NCI-H2227 (cell line): ENCODE data around the gene PARD3B.
A peak's percentile ranks its signal among the peaks of the same experiment; 100 is the strongest.

Experiments
- DNase-seq: peaks from one replicate; lab custom pipeline; 2025; ENCODE audit not compliant: unreplicated experiment; lab: John Stamatoyannopoulos, UW

Gene PARD3B

DNA sequence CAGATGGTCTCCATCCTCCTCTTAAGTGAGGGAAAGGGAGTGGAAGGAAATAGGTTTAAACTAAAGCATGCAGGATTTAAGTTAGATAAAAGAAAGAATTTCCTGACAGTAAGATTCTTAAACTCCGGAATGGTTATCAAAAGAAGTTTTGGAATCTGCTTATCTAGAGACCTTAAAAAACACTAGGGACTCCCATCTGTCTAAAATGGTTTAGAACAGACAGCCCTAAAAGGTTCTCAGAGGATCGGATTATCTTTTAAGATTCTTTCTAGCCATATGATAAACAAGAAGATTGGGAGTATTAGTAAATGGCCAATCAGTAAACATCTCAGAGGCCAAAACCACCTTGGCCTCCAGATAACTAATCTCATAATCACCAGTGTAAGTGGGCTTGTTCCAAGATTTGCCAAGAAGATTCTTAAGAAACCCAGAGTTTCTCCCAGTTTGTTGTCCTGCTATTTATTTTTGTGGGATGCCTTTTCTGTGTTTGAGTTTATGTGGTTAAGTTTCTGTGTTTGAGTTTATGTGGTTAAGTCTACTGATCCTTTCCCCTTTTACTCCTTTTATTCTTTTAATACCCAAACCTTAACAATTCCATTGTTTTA, 822.2 kb downstream of the PARD3B start:
- no peak for DNase-seq

DNA sequence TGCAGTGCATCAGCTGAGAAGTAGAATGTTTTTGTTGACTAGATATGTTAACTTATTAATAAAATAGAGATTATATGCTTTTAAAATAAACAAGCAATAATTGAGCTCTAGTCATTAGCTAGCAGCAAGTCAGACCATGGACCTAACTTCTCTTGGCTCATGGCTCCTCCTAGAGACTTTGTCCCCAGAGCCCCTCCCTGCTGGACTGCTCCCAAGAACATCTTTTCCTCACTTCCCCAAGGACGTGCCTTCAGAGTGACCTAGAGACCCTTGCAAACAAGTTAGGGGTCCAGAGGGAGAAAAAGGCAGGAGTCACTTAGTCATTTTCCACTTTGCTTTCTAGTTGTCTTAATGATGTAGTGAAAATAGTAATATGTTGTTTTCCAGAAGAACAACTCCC, 824.5 kb downstream of the PARD3B start:
- DNase-seq = no peak

DNA sequence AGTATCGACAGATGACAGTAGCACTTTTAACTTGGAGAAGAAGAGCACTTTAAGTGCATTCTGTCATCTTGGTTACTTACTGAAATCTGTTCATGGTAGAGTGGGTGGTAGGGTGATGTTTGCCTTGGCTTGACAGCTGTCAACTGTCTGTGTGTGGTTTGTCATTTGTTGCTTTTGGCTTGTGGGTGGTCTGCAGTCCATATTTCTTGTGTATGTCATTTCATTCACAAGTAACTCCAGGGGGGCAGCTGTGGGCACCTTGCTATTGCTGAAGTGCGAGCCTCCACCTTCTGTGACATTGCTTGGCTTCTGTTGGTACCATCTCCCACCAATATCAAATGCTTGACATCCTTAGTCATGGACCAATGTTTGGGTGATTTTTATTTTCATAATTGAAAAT, 825.5 kb downstream of the PARD3B start:
- DNase-seq = no peak

DNA sequence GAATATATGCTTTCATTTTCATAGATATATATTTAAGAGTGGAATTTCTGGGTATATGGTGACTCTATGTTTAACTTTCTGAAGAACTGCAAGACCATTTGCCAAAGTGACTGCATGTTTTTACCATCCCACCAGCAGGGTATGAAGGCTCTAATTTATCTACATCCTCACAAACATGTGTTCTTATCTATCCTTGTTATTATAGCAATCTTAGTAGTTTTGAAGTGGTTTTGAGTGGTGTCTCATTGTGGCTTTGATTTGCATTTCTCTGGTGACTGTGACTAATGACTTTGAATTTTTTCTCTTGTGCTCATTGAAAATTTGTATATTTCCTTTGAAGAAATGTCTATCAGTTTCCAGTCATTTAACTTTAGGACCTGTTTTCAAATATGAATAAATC, 826.9 kb downstream of the PARD3B start:
- DNase-seq = no peak

DNA sequence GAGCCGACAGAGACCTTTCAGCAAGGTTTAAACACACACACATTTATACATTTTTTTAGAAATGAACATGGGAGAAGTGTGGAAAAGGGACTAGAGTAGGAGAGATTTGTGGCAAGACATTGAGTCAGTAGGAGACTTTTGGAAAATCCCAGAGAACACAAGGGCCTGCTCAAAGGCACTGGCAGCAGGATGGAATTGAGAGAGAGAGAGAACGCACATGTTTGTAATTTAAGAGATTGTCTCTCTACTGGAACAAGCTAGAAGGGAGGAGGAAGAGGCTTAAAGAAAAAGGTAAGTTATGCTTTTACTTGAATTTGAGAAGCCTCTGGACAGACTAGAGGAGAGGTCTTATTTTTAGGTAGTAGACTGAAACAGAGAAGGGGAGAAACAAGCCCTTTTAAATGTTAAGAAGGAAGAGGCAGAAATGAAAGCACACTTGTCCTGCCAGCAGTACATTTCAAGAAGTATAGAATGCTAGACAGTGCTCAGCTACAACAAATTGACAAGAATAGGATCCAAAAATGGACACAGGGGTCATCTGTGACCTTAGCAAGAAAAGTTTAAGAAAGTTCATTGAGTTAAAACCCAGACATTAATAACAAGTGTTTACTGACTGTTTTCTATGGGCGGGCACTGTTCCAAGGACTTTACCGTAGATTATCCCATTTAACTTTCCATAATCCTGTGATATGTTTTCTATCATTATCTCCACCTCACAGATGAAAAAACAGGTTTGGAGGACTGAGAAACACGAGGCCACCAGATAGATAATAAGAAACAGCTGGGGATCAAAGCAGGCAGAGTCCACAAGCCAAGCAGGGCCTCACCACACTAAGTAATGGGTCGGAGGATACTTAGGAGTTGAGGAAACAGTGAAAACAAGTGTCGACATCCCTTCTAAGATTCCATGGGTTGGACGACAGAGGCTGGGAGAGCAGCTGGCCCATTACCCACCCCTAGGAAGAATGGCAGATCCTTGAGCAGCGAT, 830.5 kb downstream of the PARD3B start:
- DNase-seq = no peak

DNA sequence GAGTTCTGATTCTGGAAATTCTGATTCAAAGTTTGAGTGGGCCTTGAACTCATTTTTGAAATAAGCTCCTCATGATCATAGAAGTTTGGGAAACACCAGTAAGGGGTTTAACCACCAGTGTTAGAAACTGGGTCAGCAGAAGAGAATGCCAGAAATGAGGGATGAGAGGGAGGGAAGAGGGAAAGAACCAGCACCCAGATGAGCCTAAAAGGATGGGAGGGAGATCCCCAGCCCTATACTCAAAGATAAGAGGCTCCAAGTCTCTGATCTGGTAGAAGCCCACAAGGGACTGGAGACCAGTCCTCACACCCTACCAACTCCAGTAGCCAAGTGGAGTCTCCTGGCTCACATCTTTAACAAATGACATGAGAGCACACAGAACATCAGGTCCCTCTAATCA, 832.0 kb downstream of the PARD3B start:
- no peak for DNase-seq

DNA sequence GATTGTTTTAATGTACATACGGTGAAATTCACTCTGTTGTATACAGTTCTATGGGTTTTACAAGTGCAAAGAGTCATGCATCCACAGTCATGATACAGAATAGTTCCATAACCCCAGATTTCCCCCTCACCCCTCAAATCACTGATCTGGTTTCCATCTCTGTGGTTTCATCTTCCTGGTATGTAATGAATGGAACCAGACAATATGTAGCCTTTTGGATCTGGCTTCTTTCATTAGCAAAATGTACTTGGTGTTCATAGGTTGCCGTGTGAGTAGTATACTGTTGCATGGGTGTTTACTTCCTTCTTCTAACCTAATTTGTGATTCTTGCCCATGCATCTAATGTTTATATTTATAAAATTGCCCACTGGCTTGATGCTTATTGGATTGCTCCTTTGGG, 838.3 kb downstream of the PARD3B start:
- DNase-seq = no peak

DNA sequence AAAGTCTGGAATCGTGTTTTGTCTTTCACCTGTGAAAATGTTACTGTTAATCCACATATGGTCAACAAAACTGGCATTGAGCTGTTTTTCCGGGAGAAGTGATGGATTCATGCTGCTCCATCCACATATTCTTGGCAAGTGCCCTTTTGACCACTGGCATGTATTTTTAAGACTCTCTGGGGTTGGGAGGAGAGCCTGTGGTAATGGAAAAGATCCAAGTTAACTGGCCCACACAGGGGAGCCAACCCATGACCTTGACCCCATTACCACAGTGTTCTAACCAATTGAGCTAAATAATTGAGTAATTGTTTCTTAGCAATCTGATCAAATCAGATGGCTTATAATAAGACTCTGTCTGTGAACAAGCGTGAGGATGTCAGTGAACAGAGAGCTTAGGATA, 840.8 kb downstream of the PARD3B start:
- no peak for DNase-seq

DNA sequence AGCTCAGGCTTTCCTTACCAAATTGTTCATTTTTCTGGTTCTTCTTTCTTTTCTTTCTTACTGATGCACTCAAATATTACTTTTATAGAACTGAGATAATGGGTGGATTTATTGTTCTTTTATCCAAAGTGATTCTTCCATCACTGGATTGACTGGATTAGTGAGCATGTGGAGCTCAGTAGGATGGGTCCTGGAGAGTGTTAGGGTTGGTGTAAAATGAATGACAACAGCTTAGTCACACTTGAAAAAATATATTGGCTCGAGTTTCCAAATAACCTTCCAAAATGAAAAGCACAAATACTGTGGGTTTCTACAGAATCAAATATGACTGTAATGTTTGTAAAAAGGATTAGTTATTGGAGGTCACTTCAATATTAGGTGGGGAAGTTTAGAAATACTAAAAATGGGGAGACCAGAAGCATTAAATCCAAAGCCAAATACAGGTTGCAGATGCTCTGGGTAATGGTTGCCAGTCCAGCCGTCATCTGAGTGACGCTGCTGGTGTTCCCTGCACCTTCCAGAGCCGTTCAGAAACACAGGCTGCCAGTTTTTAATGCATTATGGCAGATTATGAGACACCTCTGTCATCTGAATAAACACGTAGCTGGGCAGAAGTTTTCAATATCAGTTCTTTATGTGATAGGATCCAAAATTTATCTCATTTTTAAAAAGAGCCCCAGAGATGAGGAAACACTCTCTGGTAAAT, 842.2 kb downstream of the PARD3B start:
- DNase-seq = peak; percentile 60

DNA sequence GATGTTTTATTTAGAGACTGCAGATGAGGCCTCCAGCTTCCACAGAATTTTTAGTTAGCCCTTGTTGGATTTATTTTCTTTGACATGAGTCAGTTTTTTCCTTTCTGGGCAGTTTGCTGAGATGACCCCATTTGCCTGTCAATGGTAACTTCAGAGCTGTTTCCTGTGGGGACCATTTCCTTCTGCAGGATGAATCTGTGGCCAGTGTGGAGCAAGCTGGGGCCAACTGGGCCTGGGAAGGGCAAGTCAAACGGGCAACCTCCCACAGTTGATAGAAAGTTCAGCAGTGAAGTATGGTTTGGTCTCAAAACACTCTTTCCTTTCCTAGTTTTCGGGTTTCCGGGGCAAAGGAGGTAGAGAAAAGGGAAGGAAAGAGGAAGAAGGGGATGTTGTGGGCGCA, 845.6 kb downstream of the PARD3B start:
- no peak for DNase-seq

DNA sequence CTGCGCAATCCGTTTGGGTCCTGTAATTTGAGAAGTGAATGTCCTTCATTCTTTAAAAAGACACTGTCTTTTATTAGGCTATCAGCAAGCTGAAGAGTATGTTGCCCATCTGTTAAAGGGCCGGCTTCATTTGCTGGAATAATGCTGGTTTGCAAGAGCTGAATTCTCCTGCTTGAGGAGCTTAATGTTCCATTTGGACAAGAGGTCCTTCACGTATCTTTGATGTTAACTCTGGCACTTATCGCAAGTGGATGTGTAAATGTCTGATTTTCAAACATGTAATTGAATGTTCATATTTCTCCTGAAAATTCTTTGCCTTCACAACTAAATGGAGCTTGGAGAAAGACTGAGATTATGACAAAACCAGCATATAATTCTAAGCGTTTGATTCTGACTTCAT, 856.2 kb downstream of the PARD3B start:
- DNase-seq = peak; percentile 81

DNA sequence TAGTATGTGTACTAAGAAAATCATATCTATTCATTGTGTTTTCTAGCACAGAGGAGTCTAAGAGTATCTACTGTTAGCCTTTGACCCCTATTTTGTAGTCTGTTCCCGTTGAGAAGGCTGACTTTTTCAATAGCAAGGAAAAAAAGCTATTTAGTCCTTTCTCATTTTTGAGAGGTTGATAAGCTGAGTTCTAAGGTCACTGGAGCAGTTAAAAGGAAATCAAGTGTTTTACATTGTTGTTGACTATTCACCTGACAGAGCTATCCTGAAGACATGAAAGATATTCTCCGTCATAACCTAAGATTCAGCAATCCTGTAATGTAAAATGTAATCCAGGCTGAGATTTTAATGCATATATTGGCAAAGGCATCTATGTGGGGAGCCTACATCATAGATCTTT, 856.7 kb downstream of the PARD3B start:
- DNase-seq = peak; percentile 74

DNA sequence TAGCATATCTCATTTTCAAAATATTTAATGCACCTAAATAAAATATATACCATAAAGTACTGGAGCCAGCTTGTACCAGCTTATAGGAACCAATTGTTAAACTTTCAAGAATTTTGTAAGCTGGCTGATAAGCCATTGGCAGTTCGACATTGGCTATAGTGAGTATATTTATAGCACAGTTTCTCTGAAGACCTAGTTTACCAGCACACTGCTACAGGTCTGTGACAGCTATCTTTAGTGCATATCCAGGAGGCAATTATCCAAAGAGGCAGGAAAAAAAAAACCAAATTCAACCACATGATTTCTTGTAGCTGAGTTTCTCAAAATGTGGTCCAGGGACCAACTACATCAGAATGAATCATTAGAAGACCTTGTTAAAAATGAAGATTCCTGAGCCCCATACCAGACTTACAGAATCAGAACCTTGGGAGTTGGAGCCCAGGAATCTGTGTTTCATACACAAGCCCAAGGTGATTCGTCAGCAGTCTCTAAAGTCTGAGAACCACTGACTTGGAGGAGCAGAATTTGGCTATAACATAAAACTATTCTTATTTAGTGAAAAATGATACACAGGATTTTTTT, 858.1 kb downstream of the PARD3B start:
- no peak for DNase-seq

DNA sequence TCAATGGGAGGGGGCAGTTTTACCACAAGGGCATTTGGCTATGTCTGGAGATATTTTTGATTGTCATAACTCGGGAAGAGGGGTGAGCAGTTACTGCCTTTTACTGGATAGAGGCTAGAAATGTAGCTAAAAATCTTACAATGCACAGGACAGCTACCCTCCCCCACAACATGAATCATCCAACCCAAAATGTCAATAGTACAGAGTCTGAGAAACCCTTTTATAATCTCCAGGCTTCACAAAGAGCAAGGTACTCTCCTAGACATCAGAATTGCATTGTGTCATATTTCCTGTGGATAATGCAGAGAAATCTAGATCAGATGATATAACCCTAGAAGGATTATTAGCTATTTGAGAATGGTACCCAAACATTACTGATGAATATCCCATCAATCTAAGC, 859.9 kb downstream of the PARD3B start:
- DNase-seq = no peak

DNA sequence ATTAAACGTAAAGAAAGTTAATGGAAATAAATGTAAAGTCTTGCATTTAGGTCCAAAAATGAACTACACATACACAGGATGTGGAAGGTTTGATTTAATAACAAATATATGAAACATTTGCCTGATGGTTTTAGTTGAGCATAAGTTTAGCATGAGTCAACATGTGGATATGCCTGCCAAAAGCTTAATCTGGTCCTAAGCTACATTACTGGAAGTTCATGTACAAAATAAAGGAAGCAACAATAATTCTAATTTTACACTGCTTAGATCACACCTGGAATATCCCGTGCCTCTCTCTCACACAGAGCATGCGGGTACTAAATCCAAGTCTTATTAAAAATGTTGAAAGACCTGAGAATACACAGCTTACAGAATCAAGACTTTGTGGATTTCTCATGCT, 860.5 kb downstream of the PARD3B start:
- no peak for DNase-seq

DNA sequence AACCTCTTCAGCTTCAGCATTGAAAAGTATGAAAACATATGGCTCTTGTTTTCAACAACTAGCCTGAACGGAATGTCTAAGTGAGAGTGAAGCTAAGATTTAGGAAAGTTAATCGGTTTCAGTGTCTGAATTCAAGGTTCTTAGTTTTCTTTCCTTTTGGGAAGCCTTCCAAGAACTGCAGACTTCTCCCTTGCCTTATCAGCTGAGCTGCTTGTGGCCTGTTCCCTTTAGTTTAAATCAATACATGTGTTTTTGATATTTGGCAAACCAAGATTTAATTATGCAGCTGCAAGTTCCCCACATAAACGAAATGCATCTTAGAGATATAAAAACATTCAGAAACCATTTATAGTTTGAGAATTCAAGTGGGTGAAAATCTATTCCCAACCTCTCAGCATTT, 862.7 kb downstream of the PARD3B start:
- no peak for DNase-seq

DNA sequence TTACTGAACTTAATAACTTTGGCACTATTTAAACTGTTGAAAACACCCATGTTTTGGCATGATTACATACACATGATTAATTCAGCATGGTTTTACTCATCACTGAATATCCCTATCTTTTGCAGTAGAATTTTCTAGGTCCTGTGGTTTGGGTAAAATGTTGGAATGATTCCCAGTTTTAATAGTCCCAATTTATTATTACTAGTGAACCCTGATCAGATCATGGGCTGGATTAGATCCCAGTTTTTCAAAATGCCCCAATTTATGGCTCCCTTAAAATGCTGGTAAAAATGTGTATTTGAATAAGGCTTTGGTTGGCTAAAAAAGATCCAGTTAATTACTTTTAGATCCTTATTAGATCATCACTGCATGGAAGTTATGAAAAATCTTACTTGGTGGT, 863.4 kb downstream of the PARD3B start:
- no peak for DNase-seq

DNA sequence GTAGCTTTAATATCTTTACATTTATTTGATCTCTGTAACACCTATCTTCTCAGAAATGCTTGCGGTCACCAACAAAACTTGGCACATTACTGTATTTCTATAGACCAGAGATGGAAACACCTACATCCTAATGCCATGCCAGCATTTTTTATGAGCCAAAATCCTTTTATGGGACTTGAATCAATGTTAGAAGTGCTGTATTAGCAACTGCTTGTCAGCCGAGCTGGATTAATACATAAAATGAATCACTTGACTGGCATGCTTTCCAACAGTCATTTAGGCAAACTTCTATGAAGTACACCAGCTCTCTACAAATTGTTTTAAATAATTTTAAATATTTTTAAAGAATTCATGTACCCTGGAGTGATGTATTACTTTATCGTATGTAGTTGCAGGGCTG, 864.1 kb downstream of the PARD3B start:
- no peak for DNase-seq

DNA sequence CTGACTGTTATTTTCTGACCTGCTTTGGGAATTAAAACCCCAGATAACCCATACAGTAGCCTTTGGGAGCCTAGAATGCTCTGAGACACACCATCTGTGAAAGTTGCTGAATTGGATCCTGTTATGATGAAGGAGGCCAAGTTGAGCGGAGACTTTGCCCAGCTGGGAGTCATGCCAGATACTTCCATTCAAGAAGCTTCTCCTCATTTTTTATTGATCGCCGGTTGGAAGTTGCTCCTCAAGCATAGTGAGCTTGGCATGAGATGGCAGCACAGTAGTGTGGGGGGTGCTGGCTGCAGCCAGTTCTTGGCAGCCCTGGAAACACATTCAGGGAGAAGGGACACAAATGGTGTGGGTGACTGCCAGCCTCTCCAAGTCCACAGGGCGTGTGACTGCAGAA, 866.3 kb downstream of the PARD3B start:
- no peak for DNase-seq

DNA sequence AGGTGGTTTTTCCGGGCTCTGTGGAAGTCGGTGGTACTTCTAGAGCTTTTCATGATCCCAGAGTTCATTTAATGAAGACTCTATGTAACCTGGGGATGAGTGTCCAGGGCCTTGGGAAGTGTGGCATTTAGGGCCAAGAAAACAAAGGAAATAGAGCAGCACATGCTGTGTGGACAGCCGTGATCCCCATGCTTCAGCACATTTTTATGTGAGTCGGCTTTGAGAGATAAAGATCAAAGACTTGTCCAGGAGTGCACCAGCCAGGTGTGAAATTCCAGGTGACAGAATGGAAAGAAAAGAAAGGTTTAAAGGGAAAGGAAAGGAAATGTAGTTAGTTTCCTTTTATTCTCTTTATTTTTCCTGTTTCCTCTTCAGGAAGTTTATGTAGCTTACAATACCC, 879.1 kb downstream of the PARD3B start:
- DNase-seq = no peak

DNA sequence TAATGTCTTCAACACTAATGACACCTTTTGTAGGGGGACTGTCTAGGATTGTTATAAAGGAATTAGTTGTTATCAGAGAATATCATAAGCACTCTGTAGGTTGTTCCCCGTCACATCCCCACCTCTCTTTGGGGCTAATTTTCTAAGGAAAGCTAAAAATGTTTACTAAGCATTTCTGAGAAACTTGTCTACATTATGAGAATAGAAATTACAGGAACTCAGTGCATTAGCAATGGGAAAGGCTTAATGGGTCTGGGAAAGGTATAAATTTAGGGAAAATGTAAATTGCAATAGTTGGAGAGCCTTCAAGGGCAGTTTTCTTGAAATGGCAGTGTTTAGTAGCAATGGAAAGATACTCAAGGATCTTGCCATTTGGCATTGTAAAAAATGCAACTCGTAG, 879.8 kb downstream of the PARD3B start:
- no peak for DNase-seq

DNA sequence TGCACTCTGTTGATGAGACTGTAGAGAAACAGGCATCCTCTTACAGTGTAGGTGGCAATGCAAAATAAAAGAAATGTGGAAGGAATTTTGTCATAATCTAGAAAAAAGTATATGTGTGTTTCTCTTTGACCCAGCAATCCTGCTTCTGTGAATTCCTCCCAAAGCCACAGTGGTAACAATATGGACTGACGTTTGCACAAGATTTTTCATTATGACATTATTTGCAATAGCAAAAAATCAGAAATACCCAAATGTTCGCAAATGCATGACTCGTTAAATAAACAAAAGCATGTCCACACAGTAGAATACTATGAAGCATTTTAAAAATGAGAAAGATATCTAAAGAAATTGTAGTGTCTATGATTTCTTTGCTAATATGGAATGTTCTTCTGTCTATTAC, 881.8 kb downstream of the PARD3B start:
- DNase-seq = no peak
